GM10847 (cell line): ENCODE results near the gene GRM1.

ENCODE experiments used
- POLR2A ChIP-seq: IDR thresholded peaks from 2 replicates; pipeline ENCODE4 v1.6.1; 2011; ENCODE audit not compliant: insufficient read length; ENCODE audit errors: extremely low read depth

GRM1 gene

DNA sequence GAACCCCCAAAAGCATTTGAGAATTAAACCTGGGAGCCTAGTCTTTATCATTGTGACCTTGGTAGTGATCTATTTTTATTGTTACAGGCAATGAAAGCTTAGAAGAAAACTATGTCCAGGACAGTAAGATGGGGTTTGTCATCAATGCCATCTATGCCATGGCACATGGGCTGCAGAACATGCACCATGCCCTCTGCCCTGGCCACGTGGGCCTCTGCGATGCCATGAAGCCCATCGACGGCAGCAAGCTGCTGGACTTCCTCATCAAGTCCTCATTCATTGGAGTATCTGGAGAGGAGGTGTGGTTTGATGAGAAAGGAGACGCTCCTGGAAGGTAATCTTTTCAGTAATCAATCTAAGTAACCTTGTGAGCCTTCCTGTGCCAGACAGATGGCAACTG lies 323.3 kb downstream of the GRM1 start:
- TF ChIP-seq POLR2A = no peak

DNA sequence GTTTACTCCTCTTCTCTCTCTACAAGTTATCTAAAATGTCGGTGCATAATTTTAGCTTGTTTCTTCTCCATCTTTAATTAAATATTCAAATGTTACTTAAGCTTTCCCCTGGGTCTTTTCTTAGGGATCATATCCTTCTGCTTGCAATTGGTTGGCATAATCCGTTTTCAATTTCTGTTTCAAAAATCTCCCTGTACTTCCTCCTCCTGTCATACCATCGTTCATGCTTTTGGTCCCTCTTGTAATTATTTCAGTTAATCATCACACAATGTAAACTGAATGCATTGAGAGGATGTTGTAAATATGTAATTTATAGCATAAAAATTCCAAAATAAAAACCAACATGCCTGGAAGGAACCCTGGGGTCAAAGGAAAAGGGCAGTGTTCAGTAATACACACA lies 325.6 kb downstream of the GRM1 start:
- TF ChIP-seq POLR2A = no peak

DNA sequence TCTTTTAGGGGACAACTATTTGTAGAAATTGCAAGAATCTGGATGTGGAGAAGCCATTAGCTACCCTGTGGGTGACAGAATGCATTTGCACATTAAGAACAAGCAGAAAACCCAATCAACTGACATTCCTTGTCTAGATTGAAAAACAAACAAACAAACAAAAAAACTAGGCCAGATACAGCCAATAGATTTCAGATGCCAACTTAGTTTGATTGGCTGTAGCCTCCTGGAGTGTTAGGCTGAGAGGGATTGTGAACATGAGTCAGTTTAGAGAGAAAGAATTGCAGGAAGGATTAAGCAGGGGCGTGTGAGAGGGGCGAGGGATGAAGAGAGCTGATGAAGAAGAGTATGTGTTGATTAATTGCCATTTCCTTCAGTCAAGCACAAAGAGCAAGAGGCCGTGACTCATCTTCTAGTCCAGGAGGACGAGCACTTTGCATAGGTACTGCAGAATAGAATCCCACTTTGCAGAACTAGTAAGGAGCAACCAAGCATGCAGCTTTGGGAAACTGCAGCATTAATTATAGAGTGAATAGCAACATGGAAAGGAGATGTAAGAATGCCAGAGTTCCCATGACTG lies 326.7 kb downstream of the GRM1 start:
- TF ChIP-seq POLR2A = no peak

DNA sequence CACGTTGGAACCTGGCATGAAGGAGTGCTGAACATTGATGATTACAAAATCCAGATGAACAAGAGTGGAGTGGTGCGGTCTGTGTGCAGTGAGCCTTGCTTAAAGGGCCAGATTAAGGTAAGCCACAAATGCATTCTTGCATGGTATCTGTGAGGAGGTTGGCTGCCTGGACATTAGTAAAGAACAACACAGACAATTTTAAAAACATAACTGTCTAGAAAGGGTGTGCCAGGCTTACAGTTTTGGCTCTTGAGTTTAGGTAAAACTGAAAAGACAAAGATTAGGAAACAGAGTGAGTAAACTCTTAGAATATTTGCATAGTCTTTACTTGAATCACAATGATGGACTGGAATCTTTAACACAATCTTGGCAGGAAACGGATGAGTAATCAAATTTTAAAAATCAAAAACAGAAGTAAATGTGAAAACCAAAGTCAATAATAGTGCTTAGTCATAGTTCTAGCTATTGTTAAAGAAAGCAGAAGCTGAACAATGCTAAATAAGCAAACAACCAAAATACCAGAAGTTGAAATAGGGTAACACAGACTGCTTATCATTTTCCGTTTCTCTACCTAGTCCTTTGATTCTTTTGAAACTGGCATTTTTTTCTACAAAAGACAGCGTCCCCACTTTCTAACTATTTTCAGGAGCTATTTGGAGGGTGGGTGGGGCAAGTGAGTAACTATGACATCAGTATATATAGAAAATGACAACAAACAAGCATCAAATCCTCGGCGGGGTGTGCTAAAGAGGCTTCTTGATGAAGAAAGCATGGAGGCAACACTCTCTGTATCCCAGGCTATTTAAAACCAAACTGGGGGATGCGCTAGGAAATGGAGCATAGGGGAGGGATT lies 328.9 kb downstream of the GRM1 start:
- TF ChIP-seq POLR2A = no peak

DNA sequence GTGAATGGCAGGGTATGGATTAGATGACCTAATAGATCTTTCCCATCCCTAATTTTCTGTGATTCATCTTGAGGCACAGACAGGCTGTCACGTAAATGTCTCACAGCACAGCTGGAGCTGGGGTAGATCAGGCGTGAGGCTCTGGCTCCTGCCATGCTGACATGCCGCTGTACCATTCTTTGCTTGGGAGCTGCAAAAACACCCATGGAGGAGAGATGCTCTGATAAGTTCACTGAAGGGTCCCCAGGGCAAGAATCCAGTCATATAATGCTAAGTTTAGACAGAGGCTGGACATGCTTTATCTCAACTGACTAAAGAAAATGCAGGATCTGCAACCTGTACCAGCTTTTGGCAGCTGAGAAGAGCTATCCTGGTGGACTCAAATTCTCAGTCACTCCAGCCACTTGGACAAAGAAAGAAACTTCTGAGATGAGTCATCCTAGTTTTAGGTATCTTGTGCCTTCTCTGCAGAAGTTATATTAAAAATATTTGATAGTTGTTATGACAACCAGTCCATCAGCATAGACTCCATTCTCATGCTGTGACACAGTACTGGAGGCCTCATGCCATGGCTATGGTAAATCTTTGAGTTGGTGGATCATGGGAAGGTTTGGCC lies 329.7 kb downstream of the GRM1 start:
- no peak for TF ChIP-seq POLR2A

DNA sequence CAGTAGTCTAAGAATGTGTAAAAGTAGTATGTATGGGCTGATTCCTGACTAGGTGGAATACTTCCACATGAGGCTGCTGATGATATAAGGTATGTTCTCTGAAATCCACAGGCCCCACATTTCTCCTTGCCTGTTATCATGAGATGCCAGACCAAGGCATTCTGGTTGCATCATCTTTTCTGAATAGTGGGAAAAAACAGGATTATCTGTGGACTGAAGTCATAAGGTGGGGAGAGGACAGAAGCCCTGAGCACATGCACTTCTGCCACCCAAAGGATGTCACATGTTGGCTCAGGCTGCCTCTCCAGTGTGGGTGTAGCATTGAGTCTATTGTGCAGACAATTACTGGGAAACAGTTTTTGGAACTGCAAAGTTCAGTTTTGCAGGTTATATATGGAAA lies 330.3 kb downstream of the GRM1 start:
- TF ChIP-seq POLR2A = no peak

DNA sequence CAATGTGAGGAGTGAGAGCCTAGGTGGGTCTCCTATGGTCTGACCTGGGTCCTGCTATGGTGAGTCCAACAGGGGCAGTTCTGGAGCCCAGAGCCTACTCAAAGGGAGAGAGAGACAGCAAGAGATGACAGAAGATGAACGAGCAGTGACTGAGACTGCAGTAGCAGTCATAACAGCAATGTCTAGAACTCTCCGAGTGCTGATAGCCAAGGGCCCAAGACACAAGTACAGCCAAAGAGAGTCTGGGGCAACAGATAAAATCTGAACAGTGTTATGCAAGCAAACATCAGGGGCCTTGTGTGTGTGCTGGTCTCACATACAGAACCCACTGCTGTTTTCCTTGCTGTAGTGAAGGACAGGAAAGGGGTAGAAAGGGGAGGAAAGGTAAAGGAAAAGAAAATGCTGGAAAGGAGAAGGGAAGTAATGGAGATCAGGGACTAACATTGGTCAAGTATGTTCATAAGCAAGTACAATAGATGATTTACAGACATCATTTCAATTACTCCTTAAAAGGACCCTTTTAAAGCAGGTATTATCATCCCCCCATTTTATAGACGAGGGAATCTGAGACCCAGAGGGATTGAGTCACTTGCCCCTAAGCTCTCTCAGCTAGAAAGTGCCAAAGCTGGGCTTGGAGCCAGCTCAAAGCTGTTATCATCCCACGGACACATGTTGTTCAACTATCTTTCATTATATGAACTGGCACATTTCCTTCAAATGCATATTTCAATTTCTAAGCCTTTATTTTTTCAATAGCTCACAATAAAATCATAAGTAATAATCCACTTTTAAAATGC lies 332.5 kb downstream of the GRM1 start:
- no peak for TF ChIP-seq POLR2A

DNA sequence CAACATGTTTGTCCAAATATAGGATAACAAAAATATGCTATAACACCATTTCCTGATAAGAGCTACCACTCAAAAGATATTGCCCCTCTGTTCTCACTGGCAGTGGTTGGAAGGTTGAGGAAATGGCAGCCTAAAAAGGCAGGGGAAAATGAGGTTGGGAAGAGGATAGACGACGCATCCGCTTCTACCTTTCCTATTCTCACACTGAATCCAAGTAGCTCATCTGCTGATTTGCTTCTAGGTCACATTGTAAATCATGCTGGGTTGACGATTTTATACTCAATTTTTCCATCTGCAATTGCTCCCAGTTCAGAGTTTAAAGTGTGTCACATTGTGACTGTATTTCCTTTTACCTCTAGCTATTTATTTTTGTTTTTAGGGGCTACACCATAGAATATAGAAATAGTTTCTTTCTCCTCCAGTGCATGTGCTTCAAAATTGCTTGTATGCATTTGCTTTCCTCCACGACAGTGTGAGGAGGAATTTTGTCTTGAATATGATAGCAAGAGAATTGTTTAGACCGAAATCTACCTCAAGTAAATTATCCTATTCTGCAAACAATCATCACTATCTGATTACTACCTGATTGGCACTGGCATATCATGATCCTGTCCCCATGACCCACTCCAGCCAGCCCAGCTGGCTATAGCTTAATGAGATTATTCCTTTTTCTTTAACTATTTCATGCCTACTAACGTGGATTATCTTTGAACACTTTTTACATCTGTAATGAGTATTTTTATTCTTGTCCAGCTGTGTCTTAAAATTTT lies 335.2 kb downstream of the GRM1 start:
- no peak for TF ChIP-seq POLR2A

DNA sequence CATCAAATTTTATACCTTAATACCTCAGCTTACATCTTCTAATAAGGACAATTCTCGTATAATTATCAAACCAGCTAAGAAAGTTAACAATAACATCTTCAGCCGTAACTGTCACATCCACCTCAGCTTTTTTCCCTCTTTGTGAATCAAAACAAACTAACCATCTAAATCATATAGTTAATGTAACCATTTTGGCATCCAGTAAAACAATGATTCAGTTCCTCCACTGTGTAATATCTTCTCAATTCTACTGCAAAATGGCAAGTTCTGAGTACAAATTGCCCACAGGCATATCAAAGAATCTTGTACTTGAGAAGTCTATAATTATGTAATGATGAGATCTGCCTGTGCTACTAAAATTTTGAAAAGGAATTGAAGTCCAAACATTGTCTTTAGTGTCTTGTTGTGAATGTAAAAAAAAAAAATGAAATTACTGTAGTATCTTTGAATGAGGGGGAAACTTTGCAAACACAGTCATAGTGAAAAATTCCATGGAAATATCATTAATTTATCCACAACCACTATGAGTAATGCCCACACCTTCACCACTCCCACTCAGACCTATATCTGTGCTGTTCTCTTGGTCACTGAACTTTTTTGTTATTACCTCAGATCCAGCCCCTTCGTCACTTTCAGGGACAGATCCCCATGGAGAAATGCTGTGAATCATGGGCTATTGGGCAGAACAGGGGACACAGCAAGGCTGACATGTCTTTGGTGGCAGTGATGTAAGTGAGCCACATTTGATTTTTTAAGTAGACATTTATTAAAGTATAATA lies 336.1 kb downstream of the GRM1 start:
- no peak for TF ChIP-seq POLR2A

DNA sequence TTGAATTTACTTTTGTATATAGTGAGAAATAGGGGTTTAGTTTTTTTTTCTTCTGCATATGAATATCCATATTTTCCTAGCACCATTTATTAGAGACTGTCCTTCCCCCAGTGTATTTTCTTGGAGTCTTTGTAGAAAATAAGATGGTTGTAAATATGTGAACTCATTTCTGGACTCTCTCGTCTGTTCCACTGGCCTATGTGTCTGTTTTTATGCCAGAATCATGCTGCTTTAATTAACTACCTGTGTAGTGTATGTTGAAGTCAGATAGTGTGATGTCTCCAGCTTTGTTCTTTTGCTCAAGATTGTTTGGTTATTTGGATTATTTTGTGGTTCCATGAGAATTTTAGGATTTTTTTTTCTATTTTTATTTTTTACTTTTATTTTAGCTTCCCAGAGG lies 338.2 kb downstream of the GRM1 start:
- no peak for TF ChIP-seq POLR2A

DNA sequence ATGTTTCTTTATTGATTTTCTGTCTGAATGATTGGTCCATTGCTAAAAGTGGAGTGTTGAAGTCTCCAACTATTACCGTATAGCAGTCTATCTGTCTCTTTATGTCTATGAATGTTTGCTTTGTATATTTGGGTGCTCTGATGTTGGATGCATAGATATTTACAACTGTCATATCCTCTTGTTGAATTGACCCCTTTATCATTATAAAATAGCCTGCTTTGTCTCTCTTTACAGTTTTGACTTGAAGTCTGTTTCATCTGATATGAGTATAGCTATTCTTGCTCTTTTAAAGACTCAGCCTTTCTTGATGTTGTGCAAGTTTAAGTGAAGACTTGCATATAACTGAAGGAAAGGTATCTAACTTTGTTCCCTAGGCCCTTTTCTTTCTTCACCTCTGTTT lies 341.0 kb downstream of the GRM1 start:
- TF ChIP-seq POLR2A = no peak

DNA sequence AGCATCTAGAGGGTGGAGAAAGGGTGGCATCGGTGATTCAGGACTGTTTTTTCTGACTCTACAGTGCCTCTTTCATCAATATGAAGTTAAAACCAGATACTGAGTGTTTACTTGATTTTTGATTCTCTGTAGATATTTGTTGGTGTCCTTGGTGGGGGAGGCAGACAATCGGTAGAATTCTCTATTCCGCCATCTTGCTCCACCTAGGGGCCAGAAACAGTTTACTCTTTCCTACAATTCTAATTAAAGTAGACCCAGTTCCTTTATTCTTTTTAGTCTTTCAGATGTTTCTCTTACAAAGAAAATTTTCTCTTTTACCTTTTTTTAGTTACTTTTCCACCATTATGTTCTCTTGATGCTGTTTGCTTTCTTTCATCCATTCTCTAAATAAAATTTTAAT lies 352.6 kb downstream of the GRM1 start:
- TF ChIP-seq POLR2A = no peak

DNA sequence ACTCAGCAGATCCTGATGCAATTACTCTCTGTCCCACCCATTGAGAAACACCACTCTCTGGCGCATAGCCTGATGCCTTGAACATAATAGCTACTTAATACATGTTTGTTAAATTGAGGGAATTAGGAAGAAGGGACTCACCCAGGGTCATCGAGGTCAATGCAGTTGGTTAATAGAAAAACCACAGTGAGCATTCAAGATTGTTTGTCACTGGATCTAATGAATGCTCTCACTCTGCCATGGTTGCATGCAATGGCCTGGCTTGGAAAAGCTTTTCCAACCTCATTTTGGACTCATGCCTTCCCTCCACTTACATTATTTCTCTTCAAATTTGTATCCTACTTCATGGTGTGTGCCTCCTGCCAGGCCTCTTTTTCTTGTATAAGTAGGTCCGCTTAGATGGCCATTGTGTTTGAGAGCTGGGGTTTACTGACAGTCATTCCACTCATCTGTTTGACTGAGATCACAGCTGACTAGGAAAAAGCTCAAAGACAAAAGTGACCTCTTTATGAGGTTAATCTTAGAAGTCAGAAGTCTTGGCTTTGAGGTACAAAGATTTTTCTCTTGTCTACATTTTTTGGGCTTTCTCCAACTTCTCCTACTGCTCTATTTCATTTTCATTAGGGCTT lies 360.0 kb downstream of the GRM1 start:
- TF ChIP-seq POLR2A = no peak

DNA sequence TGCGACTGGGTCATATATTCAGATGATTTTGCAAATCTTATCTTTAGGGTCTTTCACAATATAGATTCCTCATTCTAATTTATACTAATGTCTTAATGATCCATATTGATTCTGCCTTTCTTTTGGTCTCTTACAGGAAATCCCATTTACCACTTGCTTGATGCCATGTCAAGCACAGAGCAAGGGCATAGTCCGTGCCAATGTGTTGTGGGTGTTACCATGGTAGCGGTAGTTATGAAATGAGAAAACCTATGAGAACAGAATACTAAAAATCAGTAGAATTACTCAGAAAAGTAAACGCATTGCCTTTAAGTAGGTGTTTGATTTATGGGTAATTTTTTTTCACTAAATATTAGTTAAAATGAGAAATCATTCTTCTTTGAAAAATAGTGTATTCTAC lies 360.9 kb downstream of the GRM1 start:
- no peak for TF ChIP-seq POLR2A
